Esophagus squamous epithelium (tissue), 5 donors: ENCODE data around the gene CENPL. TPM values are rescaled to one million over a fixed set of nuclear protein-coding genes. Genes with fewer than 3 reads are reported as not detected.
A peak's percentile ranks its signal among the peaks of the same experiment; 100 is the strongest.

Experiments
- DNase-seq: peaks from one replicate; lab custom pipeline; 2025; lab: John Stamatoyannopoulos, UW
- H3K27ac ChIP-seq, 4 donors: fragments of 200-600 bp; sonication (generic); one replicate each; pipeline ENCODE4 v1.5.1; 2016 to 2019; ENCODE audit warnings: mild to moderate bottlenecking in 1 of 4
- H3K27me3 ChIP-seq, 4 donors: fragments of 200-600 bp; sonication (generic); 1 replicate in 3 of 4; 2 replicates in 1 of 4; pipeline versions ENCODE4 v1.5.1 to v1.6.0; 2017 to 2021; ENCODE audit warnings: antibody characterized with exemption in 1 of 4
- H3K36me3 ChIP-seq, 3 donors: fragments of 200-600 bp; sonication (generic); one replicate each; pipeline ENCODE4 v1.5.1; 2016 to 2019
- H3K4me1 ChIP-seq, 3 donors: fragments of 200-600 bp; sonication (generic); one replicate each; pipeline ENCODE4 v1.5.1; 2017 to 2019
- H3K4me3 ChIP-seq, 4 donors: fragments of 200-600 bp; sonication (generic); 1 replicate in 3 of 4; 2 replicates in 1 of 4; pipeline ENCODE4 v1.5.1; 2016 to 2019; ENCODE audit warnings: mild to moderate bottlenecking in 2 of 4, moderate library complexity in 1 of 4
- H3K9me3 ChIP-seq, 3 donors: fragments of 200-600 bp; sonication (generic); one replicate each; pipeline ENCODE4 v1.5.1; 2016 to 2019
- POLR2A ChIP-seq, 4 donors: fragments of 450-650 bp; IDR thresholded peaks; one replicate each; pipeline ENCODE4 v1.6.1; 2017; ENCODE audit warnings: antibody characterized with exemption in 4 of 4, mild to moderate bottlenecking in 4 of 4, moderate library complexity in 3 of 4
- WGBS, 2 donors: methylation state at CpG; one replicate each; pipeline ENCODE4 v1.1.5; 2018; 5-methylcytosine and 5-hydroxymethylcytosine counted together
- intact Hi-C: fragments of 100-400 bp; cut with DNase I; formaldehyde crosslinking; loops from one replicate; pipeline ENCODE4 v1.15.0; 2022
- total RNA-seq, 4 donors: library from RNA; depleted of rRNA; stranded (reverse); fragments of >200 nt; gene quantifications; one replicate each; pipeline ENCODE4 v1.1.0, GENCODE V29; 2016
- TF ChIP-seq, protein P1 (sequence below), 6 experiments: fragments of 450-650 bp in 4 of 6; fragments of 200-600 bp in 2 of 6; sonication (generic) in 2 of 6; IDR thresholded peaks; one replicate each; pipeline ENCODE4 v1.5.1; 2016 to 2019; ENCODE audit warnings: antibody characterized with exemption in 6 of 6, mild to moderate bottlenecking in 4 of 6, moderate library complexity in 4 of 6
- donor health status: DM: yes; HTN: yes; CAD: no.

The CENPL gene
- total RNA-seq, 4 donors from 2014 or later: 3.6 to 18.2 (median 7.5) TPM

DNA sequence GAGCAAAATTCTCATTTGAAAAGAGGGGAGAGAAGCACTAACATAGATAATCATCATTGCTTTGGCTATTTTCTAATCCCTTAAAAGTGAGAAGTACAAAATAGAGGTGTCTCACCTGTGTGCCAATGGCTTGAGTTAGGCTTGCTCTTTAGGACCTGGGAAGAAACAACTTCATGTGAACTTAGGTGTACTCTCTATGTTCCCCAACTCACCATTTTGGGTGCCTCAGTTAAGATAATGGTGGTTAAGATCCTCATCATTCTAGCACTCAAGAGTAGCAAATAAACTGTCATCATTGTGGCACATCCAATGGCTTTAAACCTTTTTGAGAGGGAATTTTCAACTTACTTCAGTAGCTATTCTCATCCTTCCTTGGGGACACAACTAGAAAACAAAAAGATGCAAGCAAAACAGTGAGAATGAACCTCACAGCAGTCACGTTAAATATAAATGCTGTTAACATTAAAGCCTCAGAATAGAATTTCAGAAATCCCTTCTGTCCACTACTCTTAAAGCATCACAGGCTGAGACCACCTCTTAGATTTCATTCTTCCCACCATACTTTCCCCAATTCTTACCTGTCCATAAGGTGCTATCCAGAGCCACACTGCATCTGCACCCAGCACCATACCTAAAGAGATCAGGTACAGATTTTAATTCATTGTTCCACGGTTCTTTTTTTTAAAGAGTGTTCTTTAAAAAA, 41.9 kb upstream of the CENPL start:
- peaks cover 8 to 54% (median 17%) of the 10 kb centered on the region in 3 donors for H3K36me3 ChIP-seq
- no peaks in the 10 kb centered on the region for H3K9me3 ChIP-seq
- TF ChIP-seq POLR2A (IDR thresholded peaks at IDR 0.05): no peak
- TF ChIP-seq, protein P1, sequence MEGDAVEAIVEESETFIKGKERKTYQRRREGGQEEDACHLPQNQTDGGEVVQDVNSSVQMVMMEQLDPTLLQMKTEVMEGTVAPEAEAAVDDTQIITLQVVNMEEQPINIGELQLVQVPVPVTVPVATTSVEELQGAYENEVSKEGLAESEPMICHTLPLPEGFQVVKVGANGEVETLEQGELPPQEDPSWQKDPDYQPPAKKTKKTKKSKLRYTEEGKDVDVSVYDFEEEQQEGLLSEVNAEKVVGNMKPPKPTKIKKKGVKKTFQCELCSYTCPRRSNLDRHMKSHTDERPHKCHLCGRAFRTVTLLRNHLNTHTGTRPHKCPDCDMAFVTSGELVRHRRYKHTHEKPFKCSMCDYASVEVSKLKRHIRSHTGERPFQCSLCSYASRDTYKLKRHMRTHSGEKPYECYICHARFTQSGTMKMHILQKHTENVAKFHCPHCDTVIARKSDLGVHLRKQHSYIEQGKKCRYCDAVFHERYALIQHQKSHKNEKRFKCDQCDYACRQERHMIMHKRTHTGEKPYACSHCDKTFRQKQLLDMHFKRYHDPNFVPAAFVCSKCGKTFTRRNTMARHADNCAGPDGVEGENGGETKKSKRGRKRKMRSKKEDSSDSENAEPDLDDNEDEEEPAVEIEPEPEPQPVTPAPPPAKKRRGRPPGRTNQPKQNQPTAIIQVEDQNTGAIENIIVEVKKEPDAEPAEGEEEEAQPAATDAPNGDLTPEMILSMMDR (IDR thresholded peaks at IDR 0.05): no peak
- no peak for DNase-seq
- intact Hi-C loops: no loop called here
- H3K4me1 ChIP-seq: peaks cover 0 to 62% (median 29%) of the 10 kb centered on the region in 3 donors
- H3K4me3 ChIP-seq: peak overlapping the region; percentile 74 to 94 (median 81)
- H3K27ac ChIP-seq: peak overlapping the region; percentile 94 to 99 (median 96)
- H3K27me3 ChIP-seq: no peaks in the 10 kb centered on the region
- 4 to 6% methylated on average over 2 of the region's 2 CpGs for WGBS, 2 donors

DNA sequence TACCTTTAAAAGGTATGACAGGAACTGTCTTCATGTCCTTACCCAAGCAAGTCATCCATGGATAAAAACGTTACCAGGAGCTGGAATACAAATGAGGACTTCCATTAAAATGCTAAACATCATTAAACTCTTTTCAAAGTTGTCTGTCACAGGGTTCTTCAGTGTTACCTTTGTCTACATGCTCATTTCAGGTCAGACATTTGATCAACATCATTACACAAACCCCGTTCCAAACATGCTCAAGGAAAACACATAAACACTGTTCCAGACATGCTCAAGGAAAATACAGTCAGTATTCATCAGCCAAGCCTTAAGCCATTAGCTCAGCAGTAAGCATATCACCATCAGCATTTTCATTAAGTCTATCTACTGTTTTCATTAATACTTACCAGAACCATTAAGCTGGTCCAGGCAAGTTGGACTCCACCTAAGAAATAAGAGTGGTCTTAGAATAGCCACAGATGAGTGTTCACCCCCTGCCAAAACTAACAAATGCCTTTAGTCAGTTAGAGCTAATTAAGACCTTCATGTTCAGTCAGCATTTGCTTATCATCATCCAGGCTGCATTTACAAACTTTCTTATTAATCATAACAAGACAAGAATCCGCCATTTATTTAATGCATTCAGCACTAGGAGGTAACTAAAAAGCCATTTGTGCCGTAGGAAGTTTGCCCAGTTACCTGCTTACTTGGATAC, 40.9 kb upstream of the CENPL start:
- TF ChIP-seq POLR2A (IDR thresholded peaks at IDR 0.05): no peak
- TF ChIP-seq, protein P1 (IDR thresholded peaks at IDR 0.05): no peak
- intact Hi-C loops: no loop called here
- H3K36me3 ChIP-seq: peaks cover 8 to 64% (median 17%) of the 10 kb centered on the region in 3 donors
- no peak for DNase-seq
- peak overlapping the region in 3 of 4 donors; percentile 35 to 99 (median 94) for H3K27ac ChIP-seq
- WGBS, 2 donors: 14 to 28% methylated on average over 4 of the region's 4 CpGs
- no peaks in the 10 kb centered on the region for H3K9me3 ChIP-seq
- peaks cover 0 to 53% (median 29%) of the 10 kb centered on the region in 3 donors for H3K4me1 ChIP-seq
- no peaks in the 10 kb centered on the region for H3K27me3 ChIP-seq
- H3K4me3 ChIP-seq: peak overlapping the region; percentile 74 to 94 (median 81)

DNA sequence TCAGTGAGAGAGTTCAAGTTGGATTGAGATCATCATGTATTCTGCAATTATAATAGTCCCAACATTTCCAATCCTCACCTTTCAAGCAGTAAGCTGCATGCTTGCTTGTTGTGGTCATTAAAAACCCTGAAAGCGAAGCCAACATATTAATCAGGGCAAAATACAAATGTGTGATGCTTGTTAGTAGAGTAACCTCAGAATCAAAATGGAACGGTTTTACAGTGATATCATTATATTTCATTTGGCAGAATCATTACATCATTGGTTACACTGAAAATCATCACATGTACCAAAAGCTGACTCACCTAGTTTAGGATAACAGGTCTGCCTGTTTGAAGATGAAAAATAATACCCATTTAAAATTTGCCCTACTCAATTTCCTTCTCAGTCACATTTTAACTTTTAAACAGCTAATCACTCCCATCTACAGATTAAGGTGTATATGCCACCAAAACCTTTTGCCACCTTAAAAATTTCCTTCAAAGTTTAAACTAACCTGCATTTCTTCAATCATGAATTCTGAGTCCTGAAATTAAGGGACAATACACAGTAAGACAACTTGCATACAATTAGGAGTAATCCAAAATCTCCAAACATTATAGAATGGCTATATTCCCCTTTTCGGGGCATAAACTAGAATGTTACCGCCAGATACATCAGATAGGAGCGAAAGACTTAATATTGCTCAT, 39.6 kb upstream of the CENPL start:
- Histone ChIP-seq H3K36me3 (peaks cover 8 to 75% (median 17%) of the 10 kb centered on the region in 3 donors), H3K27me3 (no peaks in the 10 kb centered on the region), H3K4me1 (peaks cover 0 to 42% (median 26%) of the 10 kb centered on the region in 3 donors), H3K4me3 (peak overlapping the region in 2 of 4 donors; percentile 86 to 94), H3K9me3 (no peaks in the 10 kb centered on the region), H3K27ac (peak overlapping the region in 2 of 4 donors; percentile 4)
- intact Hi-C loops: no loop called here
- TF ChIP-seq, protein P1 (IDR thresholded peaks at IDR 0.05): no peak
- TF ChIP-seq POLR2A (IDR thresholded peaks at IDR 0.05): no peak
- WGBS, 2 donors: 70 to 75% methylated on average over 5 of the region's 5 CpGs
- no peak for DNase-seq

DNA sequence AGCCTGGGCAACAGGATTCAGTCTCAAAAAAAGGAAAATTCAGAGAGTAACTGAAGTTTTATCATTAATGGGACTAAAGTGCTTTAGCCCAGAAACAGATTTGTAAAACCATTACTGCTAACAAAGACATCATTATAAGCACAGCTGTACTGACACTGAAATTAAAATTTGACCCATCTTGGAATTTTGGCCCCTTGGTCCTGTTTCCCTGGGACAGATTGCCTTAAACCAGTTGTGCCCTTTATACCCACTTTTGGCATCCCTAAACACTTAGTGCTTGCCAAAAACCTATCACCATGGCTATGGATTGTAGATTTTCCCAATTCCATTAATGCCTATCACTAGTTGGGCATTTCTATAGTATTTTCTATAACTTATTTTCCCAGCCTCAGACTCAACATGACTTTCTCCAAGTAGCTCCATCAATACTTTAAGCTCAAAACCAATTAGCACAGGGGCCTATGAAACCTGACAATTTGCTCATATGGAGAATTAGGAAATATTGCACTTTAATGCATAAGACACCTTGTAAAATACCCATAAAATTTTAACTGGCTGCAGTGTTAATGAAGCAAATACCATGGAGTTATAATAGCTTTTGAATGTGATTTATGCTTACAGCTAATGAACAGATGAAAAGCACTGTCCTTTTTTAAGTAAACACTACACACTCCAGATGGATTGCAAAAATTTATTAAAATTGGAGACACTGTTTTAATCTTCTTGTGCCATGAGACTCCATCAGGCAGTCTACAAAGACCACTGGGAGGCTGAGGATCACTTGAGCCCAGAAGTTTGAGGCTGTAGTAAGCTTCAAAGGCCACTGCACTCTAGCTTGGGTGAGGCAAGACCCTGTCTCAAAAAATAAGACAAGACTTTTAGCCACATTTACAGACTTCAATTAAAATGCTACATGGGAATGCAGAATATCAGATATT, 38.8 kb upstream of the CENPL start:
- peaks cover 8 to 84% (median 17%) of the 10 kb centered on the region in 3 donors for H3K36me3 ChIP-seq
- H3K9me3 ChIP-seq: no peaks in the 10 kb centered on the region
- H3K27ac ChIP-seq: no peak overlapping the region
- H3K27me3 ChIP-seq: no peaks in the 10 kb centered on the region
- DNase-seq: no peak
- intact Hi-C loops: no loop called here
- TF ChIP-seq, protein P1 (IDR thresholded peaks at IDR 0.05): no peak
- TF ChIP-seq POLR2A (IDR thresholded peaks at IDR 0.05): no peak
- peaks cover 0 to 36% (median 24%) of the 10 kb centered on the region in 3 donors for H3K4me1 ChIP-seq
- H3K4me3 ChIP-seq: no peak overlapping the region
